HepG2 (cell line): Measurements from ENCODE around the gene ZNF507. TPM values are rescaled to one million over a fixed set of nuclear protein-coding genes. Genes with fewer than 3 reads are reported as not detected.
A peak's percentile ranks its signal among the peaks of the same experiment; 100 is the strongest.

ENCODE experiments used
- ARNT2 ChIP-seq: sonication (generic); formaldehyde crosslinking; IDR thresholded peaks from 2 replicates; pipeline ENCODE4 v1.8.0; 2022; ENCODE audit warnings: mild to moderate bottlenecking, low read depth, missing genetic modification reagents, moderate library complexity
- CC2D1A ChIP-seq: sonication (generic); formaldehyde crosslinking; IDR thresholded peaks from 2 replicates; pipeline ENCODE4 v1.8.1; 2023; ENCODE audit warnings: mild to moderate bottlenecking, missing genetic modification reagents
- CENPBD1 ChIP-seq: sonication (generic); formaldehyde crosslinking; IDR thresholded peaks from 2 replicates; pipeline ENCODE4 v1.8.0; 2022; ENCODE audit warnings: missing genetic modification reagents, low read depth, mild to moderate bottlenecking, borderline replicate concordance
- JUN ChIP-seq: sonication (generic); formaldehyde crosslinking; IDR thresholded peaks from 2 replicates; pipeline ENCODE4 v1.4.0; 2020; ENCODE audit warnings: mild to moderate bottlenecking, missing genetic modification reagents
- MIER2 ChIP-seq: IDR thresholded peaks from 2 replicates; pipeline ENCODE4 v1.6.1; 2016; ENCODE audit warnings: missing biosample characterization, missing genetic modification reagents
- NFAT5 ChIP-seq: sonication (generic); formaldehyde crosslinking; IDR thresholded peaks from 2 replicates; pipeline ENCODE4 v1.4.0; 2020; ENCODE audit warnings: missing genetic modification reagents
- NFKB2 ChIP-seq: sonication (generic); formaldehyde crosslinking; IDR thresholded peaks from 2 replicates; pipeline ENCODE4 v1.4.0; 2020; ENCODE audit warnings: missing genetic modification reagents, borderline replicate concordance
- POLR2G ChIP-seq: fragments of 200-400 bp; formaldehyde crosslinking; IDR thresholded peaks from 2 replicates; pipeline ENCODE4 v1.6.1; 2018; ENCODE audit warnings: mild to moderate bottlenecking, low read depth, low read length, moderate library complexity
- THAP9 ChIP-seq: sonication (generic); formaldehyde crosslinking; IDR thresholded peaks from 2 replicates; pipeline ENCODE4; 2020; ENCODE audit warnings: missing genetic modification reagents, mild to moderate bottlenecking, borderline replicate concordance
- U2AF1 ChIP-seq: fragments of 200-400 bp; formaldehyde crosslinking; optimal IDR thresholded peaks from 2 replicates; pipeline ENCODE3; 2017; ENCODE audit warnings: mild to moderate bottlenecking, low read depth, low read length
- ZBTB14 ChIP-seq: sonication (generic); formaldehyde crosslinking; IDR thresholded peaks from 2 replicates; pipeline ENCODE4 v1.4.0; 2020; ENCODE audit warnings: missing genetic modification reagents
- ZBTB21 ChIP-seq: sonication (generic); formaldehyde crosslinking; IDR thresholded peaks from 2 replicates; pipeline ENCODE4 v1.4.0; 2020; ENCODE audit warnings: missing genetic modification reagents
- ZNF124 ChIP-seq: sonication (generic); formaldehyde crosslinking; IDR thresholded peaks from 2 replicates; pipeline ENCODE4 v1.4.0; 2020; ENCODE audit warnings: missing genetic modification reagents
- ZNF362 ChIP-seq: sonication (generic); formaldehyde crosslinking; IDR thresholded peaks from 2 replicates; pipeline ENCODE4 v1.4.0; 2020; ENCODE audit warnings: missing genetic modification reagents, mild to moderate bottlenecking, borderline replicate concordance
- ZNF552 ChIP-seq: sonication (generic); formaldehyde crosslinking; IDR thresholded peaks from 2 replicates; pipeline ENCODE4 v1.9.0; 2022; ENCODE audit warnings: missing genetic modification reagents, mild to moderate bottlenecking, borderline replicate concordance
- ZNF839 ChIP-seq: sonication (generic); formaldehyde crosslinking; IDR thresholded peaks from 2 replicates; pipeline ENCODE4 v1.4.0; 2020; ENCODE audit warnings: missing genetic modification reagents, mild to moderate bottlenecking, borderline replicate concordance
- ZSCAN9 ChIP-seq: IDR thresholded peaks from 2 replicates; pipeline ENCODE4 v1.6.1; 2016; ENCODE audit warnings: borderline replicate concordance
- polyA plus RNA-seq, 8 experiments: library from polyadenylated mRNA; depleted of rRNA in 3 of 8; stranded (reverse) in 7 of 8; unstranded in 1 of 8; fragments of >200 nt; fragmentation: Illumina TruSeq in 4 of 8; extraction: Trizol in 4 of 8; gene quantifications; 2 replicates each; pipeline versions ENCODE4 v1.2.1 to v1.2.3, GENCODE V29; 2011 to 2016; ENCODE audit warnings: low read depth in 4 of 8, missing spikeins in 1 of 8, mixed read lengths in 1 of 8; ENCODE audit not compliant: insufficient read depth in 1 of 8
- total RNA-seq, 5 experiments: library from RNA; depleted of rRNA; stranded (reverse); fragments of >200 nt; fragmentation: Illumina TruSeq; extraction: Trizol; gene quantifications; 2 replicates each; pipeline ENCODE4 v1.2.3, GENCODE V29; 2016; ENCODE audit warnings: low read depth in 1 of 5

ZNF507 gene
- total and polyA plus RNA-seq, 2 of the 13 experiments (the other 11 are each of a cell fraction or from before 2014, with no cell fraction given) = 7.3 to 10.9 TPM

GRCh38 chr19:32345261-32346207, at the start of gene ZNF507 (continued):
- TF ChIP-seq U2AF1 (no peak), NFKB2 (0 out of 2 replicates have a peak, but pooled peaks have one; percentile 81), ZNF124 (no peak), JUN (CRISPR knock-in tag) (0 out of 2 replicates have a peak, but pooled peaks have one; percentile 45), ARNT2 (peak; percentile 70; the same call in 1 of the 2 replicates), POLR2G (peak; percentile 74), ZBTB14 (CRISPR knock-in tag) (no peak), ZNF552 (CRISPR knock-in tag) (no peak), ZBTB21 (no peak), NFAT5 (CRISPR knock-in tag) (no peak), ZNF839 (CRISPR knock-in tag) (0 out of 2 replicates have a peak, but pooled peaks have one; percentile 42), CC2D1A (CRISPR knock-in tag) (no peak), THAP9 (CRISPR knock-in tag) (0 out of 2 replicates have a peak, but pooled peaks have one; percentile 27), CENPBD1 (CRISPR knock-in tag) (no peak), MIER2 (no peak), ZSCAN9 (CRISPR knock-in tag) (peak; percentile 23; the same call in 1 of the 2 replicates), ZNF362 (no peak)
